HG03066 (cell line): Measurements from ENCODE around the gene PML.
A peak's percentile ranks its signal among the peaks of the same experiment; 100 is the strongest.
"Not testable (repeated sequence)": the region's sequence is repeated elsewhere in the genome, so short reads cannot be mapped to it uniquely, and the experiment has no call there.

Experiments used
- ATAC-seq: cut with Tn5 transposase; IDR thresholded peaks from one replicate; pipeline ENCODE4 v1.9.1; 2021; ENCODE audit warnings: low read depth; ENCODE audit not compliant: unreplicated experiment

The PML gene

GRCh38 chr15:73957276-73957675 lies 37.2 kb upstream of the PML start:
- ATAC-seq: no peak

GRCh38 chr15:73957785-73958184 lies 36.7 kb upstream of the PML start:
- no peak for ATAC-seq

- ATAC-seq: no peak
Observed at GRCh38 chr15:73959012-73959581, 35.4 kb upstream of the PML start.

GRCh38 chr15:73959801-73960200 lies 34.7 kb upstream of the PML start:
- no peak for ATAC-seq

GRCh38 chr15:73960472-73961070 lies 33.9 kb upstream of the PML start:
- ATAC-seq: not testable (repeated sequence)

GRCh38 chr15:73962433-73962832 lies 32.1 kb upstream of the PML start:
- ATAC-seq: no peak

- peak; percentile 57 for ATAC-seq
Observed at GRCh38 chr15:73964736-73965093, 29.8 kb upstream of the PML start.

- peak; percentile 29 for ATAC-seq
Observed at GRCh38 chr15:73965094-73965757, 29.3 kb upstream of the PML start.

GRCh38 chr15:73965758-73966113 lies 28.8 kb upstream of the PML start:
- ATAC-seq: peak; percentile 60

- no peak for ATAC-seq
Observed at GRCh38 chr15:73968461-73968860, 26.1 kb upstream of the PML start.

- ATAC-seq: no peak
Observed at GRCh38 chr15:73969151-73969759, 25.3 kb upstream of the PML start.

- no peak for ATAC-seq
Observed at GRCh38 chr15:73972984-73973682, 21.4 kb upstream of the PML start.

- ATAC-seq: not testable (repeated sequence)
Observed at GRCh38 chr15:73973683-73974200, 20.8 kb upstream of the PML start.

GRCh38 chr15:73975440-73976125 lies 18.9 kb upstream of the PML start:
- ATAC-seq: not testable (repeated sequence)

GRCh38 chr15:73978896-73979295 lies 15.6 kb upstream of the PML start:
- no peak for ATAC-seq

GRCh38 chr15:73979636-73980035 lies 14.9 kb upstream of the PML start:
- no peak for ATAC-seq

- ATAC-seq: no peak
Observed at GRCh38 chr15:73981761-73982221, 12.7 kb upstream of the PML start.

GRCh38 chr15:73982222-73982962 lies 12.1 kb upstream of the PML start:
- no peak for ATAC-seq

GRCh38 chr15:73983211-73983727 lies 11.2 kb upstream of the PML start:
- ATAC-seq: no peak
